ENCODE measurements around the gene CD2BP2. TPM values are rescaled to one million over a fixed set of nuclear protein-coding genes. Genes with fewer than 3 reads are reported as not detected.

CD2BP2 gene
- total RNA-seq, 1 donor from 2014 or later, result 58.8 TPM

DNA sequence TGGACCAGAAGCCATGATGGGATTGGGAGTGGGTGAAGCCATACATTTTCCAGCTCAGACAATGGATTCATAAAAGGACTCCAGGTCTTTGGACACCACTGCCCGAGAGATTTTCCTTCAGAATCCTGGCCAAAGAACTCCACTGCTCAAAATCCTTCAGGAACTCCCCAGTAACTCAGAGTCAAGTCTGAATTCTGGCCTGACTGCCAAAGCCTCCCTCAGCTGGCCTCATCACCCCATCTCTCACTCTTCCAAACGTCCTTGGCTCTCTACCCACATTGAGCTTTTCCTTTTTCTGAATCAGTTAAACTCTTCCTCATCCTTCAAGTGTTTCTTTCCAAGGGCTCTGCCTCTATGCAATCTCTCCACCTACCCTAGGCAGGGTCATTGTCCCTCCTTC is 28.4 kb upstream of the CD2BP2 start:
- Histone ChIP-seq H3K4me1 (ENCODE audit: insufficient read depth, low read length) (peaks cover 5% of the 10 kb centered on the region), H3K36me3 (ENCODE audit: insufficient read depth, low read length) (no peaks in the 10 kb centered on the region), H3K9ac (ENCODE audit: low read length) (no peak overlapping the region), H3K79me2 (ENCODE audit: insufficient read depth, low read length) (peaks cover 6% of the 10 kb centered on the region), H3K4me3 (ENCODE audit: insufficient read depth, low read depth, low read length) (no peak overlapping the region), H3K27ac (ENCODE audit: low read depth, low read length) (no peak overlapping the region), H3K4me2 (ENCODE audit: low read length) (no peak overlapping the region), H3K27me3 (ENCODE audit: insufficient read depth, low read length) (no peaks in the 10 kb centered on the region), H4K20me1 (ENCODE audit: insufficient read depth, low read length) (peaks cover 8% of the 10 kb centered on the region), H2AFZ (ENCODE audit: low read depth, low read length) (no peak overlapping the region), H3K9me3 (ENCODE audit: insufficient read depth, low read depth, low read length) (no peaks in the 10 kb centered on the region)
- no peaks in the 10 kb centered on the region for H3K9me3 Mint-ChIP-seq (ENCODE audit: unreplicated experiment)
- H3K27me3 Mint-ChIP-seq (ENCODE audit: low read depth, unreplicated experiment), result no peaks in the 10 kb centered on the region
- H3K27ac Mint-ChIP-seq (ENCODE audit: unreplicated experiment), result no peak overlapping the region
- DNase-seq (ENCODE audit: low read depth) (no peak), FAIRE-seq (no peak)
- TF ChIP-seq EZH2 (IDR thresholded peaks at IDR 0.05; ENCODE audit: insufficient read depth, low read length) (no peak), CTCF (IDR thresholded peaks at IDR 0.05; ENCODE audit: insufficient read depth, low read depth, low read length) (no peak)
- H3K4me1 Mint-ChIP-seq (ENCODE audit: low read depth, unreplicated experiment), result peaks cover 1% of the 10 kb centered on the region
- no peak overlapping the region for H3K4me3 Mint-ChIP-seq (ENCODE audit: unreplicated experiment)
- peaks cover 2% of the 10 kb centered on the region for H3K36me3 Mint-ChIP-seq (ENCODE audit: low read depth, unreplicated experiment)

DNA sequence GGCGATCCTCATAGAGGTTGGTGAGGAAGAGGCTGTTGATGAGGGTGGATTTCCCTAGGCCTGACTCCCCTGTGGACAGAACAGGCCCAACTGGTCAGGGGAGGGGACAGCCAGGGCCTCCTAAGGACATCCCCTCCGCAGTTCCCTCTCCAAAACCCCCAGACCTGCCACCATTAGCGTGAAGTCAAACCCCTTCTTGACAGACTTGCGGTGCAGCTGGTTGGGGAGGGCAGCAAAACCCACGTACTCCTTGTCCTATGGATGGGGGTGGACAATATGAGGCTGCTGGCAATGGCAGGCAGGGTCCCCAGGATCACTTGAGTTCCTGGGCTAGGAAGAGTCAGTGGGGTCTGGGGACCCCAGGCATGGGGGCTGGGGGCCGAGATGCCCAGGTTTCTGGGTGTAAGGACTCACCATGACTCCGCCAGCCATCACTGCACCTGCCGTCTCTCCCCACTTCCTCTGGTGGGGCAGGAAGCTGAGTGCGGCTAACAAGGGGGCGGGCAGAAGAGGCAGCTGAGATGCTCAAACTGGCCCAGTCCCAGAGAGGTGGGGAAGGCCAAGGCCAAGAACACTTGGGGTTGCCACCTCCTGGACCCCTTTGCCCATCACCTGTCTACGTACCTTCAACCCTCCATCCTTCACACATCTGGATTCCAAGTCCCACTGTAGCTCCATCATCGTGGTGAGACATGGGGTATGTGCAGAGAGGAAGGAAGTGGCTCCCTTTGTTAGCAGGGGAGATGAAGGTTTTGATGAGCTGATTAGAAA is 27.2 kb upstream of the CD2BP2 start, which contains the start of gene SEPTIN1:
TSS of gene SEPTIN1 (minus strand) at position 451 of the 771 bp plus-strand sequence. CDS start at position 432, 19 bp downstream.
- no peaks in the 10 kb centered on the region for H3K36me3 ChIP-seq (ENCODE audit: insufficient read depth, low read length)
- no peaks in the 10 kb centered on the region for H3K27me3 ChIP-seq (ENCODE audit: insufficient read depth, low read length)
- no peak within 1 kb of the TSS for H2AFZ ChIP-seq (ENCODE audit: low read depth, low read length)
- Mint-ChIP-seq H3K36me3 (ENCODE audit: low read depth, unreplicated experiment) (peaks cover 2% of the 10 kb centered on the region), H3K9me3 (ENCODE audit: unreplicated experiment) (no peaks in the 10 kb centered on the region), H3K4me3 (ENCODE audit: unreplicated experiment) (no peak within 1 kb of the TSS), H3K27me3 (ENCODE audit: low read depth, unreplicated experiment) (no peaks in the 10 kb centered on the region), H3K27ac (ENCODE audit: unreplicated experiment) (no peak within 1 kb of the TSS), H3K4me1 (ENCODE audit: low read depth, unreplicated experiment) (peaks cover 4% of the 10 kb centered on the region)
- H3K9me3 ChIP-seq (ENCODE audit: insufficient read depth, low read depth, low read length), result no peaks in the 10 kb centered on the region
- H3K4me2 ChIP-seq (ENCODE audit: low read length), result no peak within 1 kb of the TSS
- no peak within 1 kb of the TSS for H3K9ac ChIP-seq (ENCODE audit: low read length)
- H3K4me3 ChIP-seq (ENCODE audit: insufficient read depth, low read depth, low read length), result no peak within 1 kb of the TSS
- no peak for TF ChIP-seq EZH2 (IDR thresholded peaks at IDR 0.05; ENCODE audit: insufficient read depth, low read length)
- TF ChIP-seq CTCF (IDR thresholded peaks at IDR 0.05; ENCODE audit: insufficient read depth, low read depth, low read length), result no peak
- peaks cover 12% of the 10 kb centered on the region for H3K4me1 ChIP-seq (ENCODE audit: insufficient read depth, low read length)
- H3K79me2 ChIP-seq (ENCODE audit: insufficient read depth, low read length), result peaks cover 6% of the 10 kb centered on the region
- H3K27ac ChIP-seq (ENCODE audit: low read depth, low read length), result no peak within 1 kb of the TSS
- FAIRE-seq (no peak), DNase-seq (ENCODE audit: low read depth) (no peak)
- H4K20me1 ChIP-seq (ENCODE audit: insufficient read depth, low read length), result peaks cover 8% of the 10 kb centered on the region
